Thyroid gland (tissue), 4 donors: ENCODE results near the gene ABO.

Experiments
- POLR2A ChIP-seq, 2 donors: fragments of 450-650 bp; IDR thresholded peaks; one replicate each; pipeline ENCODE4 v1.6.1; 2017; ENCODE audit warnings: antibody characterized with exemption in 2 of 2, mild to moderate bottlenecking in 2 of 2, moderate library complexity in 1 of 2
- TF ChIP-seq, protein P1 (sequence below), 6 experiments: fragments of 200-600 bp in 3 of 6; fragments of 450-650 bp in 3 of 6; sonication (generic) in 3 of 6; IDR thresholded peaks; one replicate each; pipeline ENCODE4 v1.5.1; 2016 to 2019; ENCODE audit warnings: antibody characterized with exemption in 6 of 6, mild to moderate bottlenecking in 2 of 6, inconsistent platforms in 1 of 6, moderate library complexity in 1 of 6

DNA sequence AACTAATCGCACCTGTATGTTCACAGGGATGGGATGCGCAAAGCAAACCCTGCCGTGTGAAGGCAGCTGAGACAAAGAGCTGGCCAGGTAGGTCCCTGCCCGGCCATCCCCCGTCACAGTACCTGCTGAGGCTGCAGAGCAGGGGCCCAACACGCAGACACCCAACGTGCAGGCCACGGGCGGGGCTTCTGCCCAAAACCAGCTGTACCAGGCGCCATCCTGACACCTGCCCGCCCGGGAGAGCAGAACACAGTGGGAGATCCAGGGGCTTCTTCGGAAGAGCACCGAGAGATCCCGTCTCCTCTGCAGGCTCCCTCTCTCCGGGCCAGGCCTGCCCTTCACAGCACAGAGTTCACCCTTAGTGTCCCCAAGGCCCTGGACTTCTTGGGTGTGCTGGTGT lies 28.4 kb downstream of the ABO start:
- TF ChIP-seq, protein P1, sequence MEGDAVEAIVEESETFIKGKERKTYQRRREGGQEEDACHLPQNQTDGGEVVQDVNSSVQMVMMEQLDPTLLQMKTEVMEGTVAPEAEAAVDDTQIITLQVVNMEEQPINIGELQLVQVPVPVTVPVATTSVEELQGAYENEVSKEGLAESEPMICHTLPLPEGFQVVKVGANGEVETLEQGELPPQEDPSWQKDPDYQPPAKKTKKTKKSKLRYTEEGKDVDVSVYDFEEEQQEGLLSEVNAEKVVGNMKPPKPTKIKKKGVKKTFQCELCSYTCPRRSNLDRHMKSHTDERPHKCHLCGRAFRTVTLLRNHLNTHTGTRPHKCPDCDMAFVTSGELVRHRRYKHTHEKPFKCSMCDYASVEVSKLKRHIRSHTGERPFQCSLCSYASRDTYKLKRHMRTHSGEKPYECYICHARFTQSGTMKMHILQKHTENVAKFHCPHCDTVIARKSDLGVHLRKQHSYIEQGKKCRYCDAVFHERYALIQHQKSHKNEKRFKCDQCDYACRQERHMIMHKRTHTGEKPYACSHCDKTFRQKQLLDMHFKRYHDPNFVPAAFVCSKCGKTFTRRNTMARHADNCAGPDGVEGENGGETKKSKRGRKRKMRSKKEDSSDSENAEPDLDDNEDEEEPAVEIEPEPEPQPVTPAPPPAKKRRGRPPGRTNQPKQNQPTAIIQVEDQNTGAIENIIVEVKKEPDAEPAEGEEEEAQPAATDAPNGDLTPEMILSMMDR (IDR thresholded peaks at IDR 0.05) = no peak
- TF ChIP-seq POLR2A (IDR thresholded peaks at IDR 0.05) = no peak
